Frontal cortex (tissue), 4 donors: ENCODE results near the gene ETV5. TPM values are rescaled to one million over a fixed set of nuclear protein-coding genes. Genes with fewer than 3 reads are reported as not detected.
A peak's percentile ranks its signal among the peaks of the same experiment; 100 is the strongest.

Experiments
- DNase-seq, 2 donors: peaks; one replicate each; pipeline ENCODE4 v3.0.0; 2012; ENCODE audit warnings: low spot score in 2 of 2
- FAIRE-seq: peaks from 2 replicates; lab custom pipeline; 2012; peaks lifted over from hg19 to GRCh38; lab: Jason Lieb, UNC
- total RNA-seq: library from RNA; depleted of rRNA; stranded (reverse); fragments of >200 nt; gene quantifications from one replicate; pipeline ENCODE4 v1.2.3, GENCODE V29; 2014
- donor health status: control.
- donor health status: control.
- donor health status: control.

ETV5 gene
- total RNA-seq, 1 donor from 2014 or later, result 25.7 TPM

DNA sequence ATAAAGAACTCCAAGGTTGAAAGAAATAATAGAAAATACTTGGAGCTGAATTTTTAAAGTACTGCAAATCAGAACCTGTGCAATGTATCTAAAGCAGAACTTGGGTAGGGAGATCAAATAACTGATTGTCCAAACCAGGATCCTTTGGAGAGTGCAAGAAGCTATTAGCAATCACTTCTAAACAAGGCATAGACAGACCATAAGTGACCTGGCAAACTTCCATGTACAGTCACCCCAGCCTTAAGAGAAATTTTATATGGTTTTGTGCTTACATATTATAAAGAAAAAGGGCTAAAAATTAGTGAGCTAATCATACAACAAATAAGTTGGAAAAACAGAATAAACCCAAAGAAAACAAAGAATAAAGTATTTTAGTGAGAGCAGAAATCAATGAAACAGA is 35.2 kb downstream of the ETV5 start:
- FAIRE-seq (no peak), DNase-seq (no peak)

DNA sequence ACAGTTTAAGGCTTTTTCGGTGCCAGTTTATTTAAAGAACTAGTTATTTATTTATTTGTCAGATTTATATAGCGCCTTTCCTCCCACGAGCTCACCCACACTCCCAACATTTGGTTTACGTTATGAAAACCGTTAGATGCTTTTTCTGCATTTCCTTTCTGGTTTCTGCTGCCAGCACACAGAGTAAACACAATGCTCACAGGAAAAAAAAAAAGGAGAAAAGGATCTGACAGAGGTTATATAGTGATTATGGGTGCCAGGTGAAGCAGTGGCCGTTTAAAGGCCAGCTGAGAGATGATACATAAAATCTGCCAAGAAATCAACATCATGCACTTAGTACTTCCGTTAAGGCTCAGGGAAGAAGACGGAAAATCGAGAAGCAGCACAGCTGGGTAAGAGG is 37.9 kb downstream of the ETV5 start:
- DNase-seq (no peak), FAIRE-seq (no peak)

DNA sequence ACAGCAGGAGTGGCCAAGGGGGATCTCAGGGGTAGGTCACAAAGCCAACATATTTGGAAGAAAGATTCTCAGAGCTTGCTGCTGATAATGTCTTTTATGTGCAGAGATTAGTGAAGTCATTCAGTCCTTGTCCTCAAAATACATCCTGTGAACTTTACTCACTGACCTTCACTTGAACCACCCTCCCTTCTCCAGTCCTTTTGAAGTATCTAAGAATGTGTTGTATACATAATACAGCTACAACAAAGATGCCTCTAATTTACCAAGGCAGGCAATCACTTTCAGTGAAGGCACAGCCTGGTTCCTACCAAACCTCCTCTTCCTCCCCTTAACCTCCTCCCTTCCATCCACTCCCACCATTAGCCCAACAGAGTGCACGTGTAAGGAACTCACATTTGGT is 38.3 kb downstream of the ETV5 start:
- DNase-seq (no peak), FAIRE-seq (no peak)

DNA sequence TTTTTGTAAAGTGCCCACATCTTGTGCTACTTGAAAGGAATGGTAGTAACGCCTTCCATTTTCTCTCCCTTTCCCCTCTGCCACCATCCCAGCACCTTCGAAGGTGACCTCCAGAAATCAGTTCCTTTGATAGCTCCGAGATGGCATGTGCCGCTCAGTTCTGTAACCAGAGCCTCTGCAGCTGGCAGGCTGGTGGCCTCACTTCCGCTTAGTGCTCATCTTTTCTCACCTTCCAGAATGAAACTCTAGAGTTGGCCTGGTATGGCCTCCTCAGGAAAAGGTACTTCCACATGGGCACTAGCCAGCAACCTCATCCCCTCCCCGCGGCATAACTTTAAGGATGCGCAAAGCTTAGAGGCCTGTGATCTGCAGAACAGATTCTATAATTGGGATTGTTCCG is 38.8 kb downstream of the ETV5 start:
- DNase-seq (no peak), FAIRE-seq (no peak)

DNA sequence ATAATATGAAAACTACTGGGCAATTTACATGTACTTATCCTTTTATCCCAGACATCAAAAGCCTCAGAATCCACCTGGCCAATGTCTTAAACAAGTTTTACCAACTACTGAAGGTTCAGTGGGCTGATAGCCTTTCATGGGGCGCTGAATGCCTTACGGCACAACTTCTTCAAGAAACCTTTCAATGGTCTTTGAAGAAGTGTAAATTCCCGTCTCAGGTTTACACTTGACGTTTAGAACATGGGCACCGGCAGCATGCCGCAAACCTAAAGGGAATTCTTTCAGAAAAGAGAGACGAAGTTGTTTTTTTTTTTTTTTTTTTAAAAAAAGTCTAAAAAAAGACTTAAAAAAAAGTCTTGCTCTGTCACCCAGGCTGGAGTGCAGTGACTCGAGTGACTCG is 39.7 kb downstream of the ETV5 start:
- no peak for FAIRE-seq
- DNase-seq, result no peak

DNA sequence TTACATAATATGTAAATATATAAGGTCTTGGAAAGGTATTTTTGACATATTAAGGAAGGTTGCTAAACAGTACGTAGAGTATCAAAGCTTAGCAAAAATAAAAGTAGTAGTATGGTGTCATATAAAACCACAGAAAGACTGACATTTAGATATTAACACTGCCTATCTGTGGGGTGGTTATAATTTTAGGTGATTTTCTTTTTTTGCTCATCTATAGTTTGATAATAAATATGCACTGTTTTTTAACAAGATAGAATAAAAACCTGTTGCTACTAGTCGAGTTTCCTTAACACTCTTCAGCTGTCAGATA is 40.7 kb downstream of the ETV5 start:
- FAIRE-seq (no peak), DNase-seq (no peak)

DNA sequence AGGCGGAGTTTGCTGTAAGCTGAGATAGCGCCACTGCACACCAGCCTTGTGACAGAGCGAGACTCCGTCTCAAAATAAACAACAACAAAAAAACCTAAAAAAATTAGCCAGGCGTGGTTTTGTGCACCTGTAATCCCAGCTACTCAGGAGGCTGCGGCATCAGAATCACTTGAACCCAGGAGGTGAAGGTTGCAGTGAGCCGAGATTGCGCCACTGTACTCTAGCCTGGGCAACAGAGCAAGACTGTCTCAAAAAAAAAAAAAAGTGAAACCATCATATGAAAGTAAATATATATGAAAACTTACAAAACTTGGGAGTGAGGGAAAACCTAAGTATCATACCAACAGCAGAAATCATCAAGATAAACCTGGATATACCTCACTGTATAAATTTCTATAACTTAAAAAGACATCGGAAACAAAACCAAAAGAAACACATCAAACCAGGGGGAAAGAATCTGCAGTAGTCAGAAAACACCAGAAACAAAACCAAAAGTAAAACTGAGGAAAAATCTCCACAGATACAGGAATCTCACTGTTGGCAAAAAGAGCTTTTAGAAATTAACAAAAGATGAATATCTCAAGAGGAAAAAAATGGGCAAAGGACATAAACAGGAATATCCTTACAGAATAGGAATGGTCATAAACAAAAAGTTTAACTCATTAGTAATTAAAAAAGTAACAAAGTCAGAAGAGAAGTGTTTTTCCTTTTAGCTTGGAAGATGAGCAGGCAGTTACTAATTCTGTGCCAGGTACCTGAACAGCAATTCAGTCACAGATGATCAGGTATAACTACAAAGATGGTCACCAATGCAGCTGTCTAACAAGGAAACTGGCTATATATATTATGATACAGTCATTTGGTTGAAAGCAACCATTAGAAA is 41.3 kb downstream of the ETV5 start:
- DNase-seq, result no peak
- no peak for FAIRE-seq

DNA sequence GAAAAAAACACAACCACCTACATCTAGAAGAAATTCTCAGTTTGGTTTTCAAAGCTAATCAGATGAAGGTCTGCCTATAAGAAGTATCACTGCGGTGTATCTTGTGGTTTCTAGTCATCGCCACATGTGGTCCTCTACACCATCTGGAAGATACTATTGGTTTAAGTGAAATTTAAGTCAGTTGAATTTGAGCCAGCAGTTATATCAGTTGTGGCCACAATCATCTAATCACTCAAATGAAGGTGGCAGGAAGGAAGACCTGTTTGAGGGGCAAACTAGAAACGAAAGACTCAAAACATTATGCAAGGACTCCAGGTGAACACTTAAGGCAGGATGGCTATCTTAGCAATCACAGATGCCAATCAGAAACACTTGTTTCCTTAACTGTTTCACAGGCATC is 48.7 kb downstream of the ETV5 start:
- DNase-seq, result no peak
- no peak for FAIRE-seq

DNA sequence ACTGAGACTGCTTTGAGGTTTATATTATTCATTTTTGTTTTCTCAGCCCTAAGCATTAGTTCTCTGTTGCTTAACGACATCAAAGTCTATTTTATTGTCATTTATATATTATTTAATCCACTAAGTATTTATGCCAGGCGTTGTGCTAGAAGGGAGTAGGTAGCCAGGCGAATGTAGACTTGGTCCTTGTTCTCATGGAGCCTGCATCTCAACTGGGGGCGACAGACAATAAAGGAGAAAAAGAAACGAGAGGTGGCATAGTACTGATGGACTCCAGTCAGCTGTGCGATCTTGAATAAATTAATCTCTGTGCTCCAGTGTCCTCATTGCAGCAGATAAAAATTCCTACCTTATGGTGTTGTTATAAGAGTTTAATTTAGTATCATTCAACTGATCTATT is 49.7 kb downstream of the ETV5 start:
- FAIRE-seq, result no peak
- no peak for DNase-seq

DNA sequence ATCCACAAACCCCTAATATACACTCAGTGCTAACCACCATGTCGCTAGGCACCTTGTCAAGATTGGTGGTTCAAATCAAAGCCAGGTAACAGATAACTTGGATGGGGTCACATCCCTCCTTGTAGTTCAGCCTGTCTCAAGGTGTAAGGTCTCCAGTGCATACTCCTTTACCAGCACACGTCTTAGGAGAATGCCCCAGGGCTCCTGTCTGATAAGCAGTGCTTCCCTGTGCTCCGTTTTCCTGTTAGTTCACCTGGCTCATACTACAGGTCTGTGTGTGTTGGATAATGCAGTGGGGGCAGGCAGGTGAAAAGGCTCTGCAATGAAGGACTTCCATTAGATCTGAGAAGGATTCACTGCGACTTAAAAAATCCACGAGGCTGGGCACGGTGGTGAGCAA is 50.7 kb downstream of the ETV5 start:
- FAIRE-seq (no peak), DNase-seq (no peak)

DNA sequence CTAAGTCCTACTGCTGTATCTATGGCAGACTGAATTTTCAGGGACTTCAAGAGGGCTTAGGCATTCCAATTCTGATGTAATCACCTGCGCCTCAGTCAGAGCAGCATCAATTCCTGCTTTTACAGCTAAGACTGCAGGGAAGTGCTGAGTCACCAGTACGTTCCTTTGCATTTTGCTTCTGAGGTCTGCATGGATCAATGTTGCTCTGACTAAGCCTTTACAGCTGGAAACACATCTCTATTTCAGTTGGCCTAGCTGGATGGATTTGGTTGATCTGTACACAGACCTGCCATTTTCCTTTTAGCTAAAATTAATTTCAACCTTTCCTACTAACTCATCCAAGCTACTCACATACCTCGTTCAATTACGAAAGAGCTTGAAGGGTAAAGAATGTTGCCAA is 51.3 kb downstream of the ETV5 start:
- DNase-seq, result no peak
- no peak for FAIRE-seq

DNA sequence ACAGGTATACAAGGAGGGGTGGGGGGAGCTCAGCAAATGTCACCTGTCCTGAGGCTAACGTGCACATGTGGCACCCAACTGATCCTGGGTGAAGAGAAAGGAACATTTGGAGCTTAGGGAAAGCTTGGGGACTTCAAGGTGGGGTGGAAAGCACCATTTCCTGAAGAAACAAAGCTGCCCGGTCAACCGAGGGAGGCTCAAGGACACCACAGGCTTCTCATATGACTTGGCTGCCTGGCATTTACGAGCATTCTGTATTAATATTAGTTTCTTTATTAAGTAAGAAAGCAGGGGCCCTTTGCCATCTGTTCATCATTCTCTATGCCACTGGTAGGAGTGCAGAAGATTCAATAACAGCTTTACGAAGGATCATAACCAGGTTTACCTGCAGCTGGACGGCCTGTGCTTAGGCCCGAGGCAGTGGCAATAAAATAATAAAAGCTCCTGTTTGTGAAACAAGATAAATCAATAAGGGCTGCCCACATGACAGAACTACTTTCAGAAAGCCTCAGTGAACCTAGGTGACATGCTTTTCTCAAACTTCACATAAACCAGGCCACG is 54.0 kb downstream of the ETV5 start:
- no peak for DNase-seq
- no peak for FAIRE-seq

DNA sequence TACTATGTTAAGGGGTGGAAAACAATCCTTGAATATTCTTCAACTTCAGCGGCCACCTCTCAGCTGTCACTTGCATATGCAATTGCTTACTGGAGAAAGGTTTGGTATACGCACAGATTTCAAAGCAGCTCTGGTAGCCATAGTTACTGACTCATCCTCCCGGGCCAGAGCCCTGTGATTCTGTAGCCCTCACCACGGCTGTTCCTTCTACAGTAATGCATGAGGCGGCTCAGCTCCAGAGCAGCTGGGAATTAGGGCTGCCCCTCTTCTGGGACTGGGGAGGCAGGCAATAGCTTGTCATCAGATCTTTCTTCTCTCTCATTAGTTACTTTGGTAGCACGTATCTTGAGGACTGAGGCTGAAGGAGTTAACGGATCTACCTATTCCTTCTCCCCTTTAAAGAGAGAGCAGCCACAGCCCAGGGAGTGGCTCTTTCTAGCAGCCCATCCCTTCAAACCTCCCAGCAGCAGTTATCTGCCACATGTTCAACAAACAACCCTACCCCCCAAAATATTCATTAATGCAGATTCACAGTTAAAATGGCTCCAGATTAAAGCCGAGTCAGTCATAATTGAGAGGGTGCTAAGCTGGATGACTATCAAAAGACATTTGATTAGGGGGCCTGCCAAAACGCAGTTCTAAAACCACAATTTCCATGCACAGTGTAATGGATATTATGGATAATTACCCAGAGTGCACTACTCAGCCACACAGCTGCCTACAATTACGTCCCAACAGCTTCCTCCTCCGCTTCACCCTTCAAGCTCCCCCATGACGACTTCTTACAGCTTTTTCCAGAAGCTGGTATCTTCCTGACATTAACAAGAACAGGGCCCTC is 54.7 kb downstream of the ETV5 start:
- DNase-seq (no peak), FAIRE-seq (no peak)

DNA sequence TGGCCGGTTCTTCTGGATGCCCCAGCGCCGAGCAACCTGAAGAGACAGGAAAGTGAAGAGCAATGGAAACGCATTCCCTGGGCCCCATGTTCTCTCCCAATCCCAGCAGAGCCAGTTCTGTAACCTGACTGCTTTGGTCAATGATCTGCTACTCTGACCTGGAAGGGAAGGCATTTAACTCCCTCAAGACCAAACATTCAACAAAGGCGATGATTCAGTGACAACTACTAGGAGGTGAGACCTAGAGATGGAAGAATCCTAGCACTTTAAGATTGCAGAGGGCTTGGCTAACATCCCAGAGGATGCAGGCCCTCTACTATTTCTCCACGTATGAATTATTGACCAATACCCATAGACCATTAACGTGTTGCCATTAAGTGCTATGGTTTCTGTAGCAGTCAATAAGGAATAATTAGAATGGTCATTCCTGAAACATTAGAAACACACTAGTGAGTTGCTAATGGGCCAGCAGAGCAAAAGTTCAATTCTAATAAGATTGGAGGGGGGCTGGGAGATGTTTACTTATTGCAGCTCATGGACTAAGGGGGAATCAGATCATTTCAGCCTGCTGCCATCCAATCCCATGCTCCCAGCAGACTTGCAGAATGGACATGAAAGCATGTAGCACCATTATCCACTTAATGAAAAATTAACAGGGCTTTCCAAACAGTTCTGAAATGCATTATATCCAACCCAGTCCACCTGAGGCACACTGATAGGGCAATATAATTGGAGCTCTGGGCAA is 56.6 kb downstream of the ETV5 start:
- no peak for DNase-seq

DNA sequence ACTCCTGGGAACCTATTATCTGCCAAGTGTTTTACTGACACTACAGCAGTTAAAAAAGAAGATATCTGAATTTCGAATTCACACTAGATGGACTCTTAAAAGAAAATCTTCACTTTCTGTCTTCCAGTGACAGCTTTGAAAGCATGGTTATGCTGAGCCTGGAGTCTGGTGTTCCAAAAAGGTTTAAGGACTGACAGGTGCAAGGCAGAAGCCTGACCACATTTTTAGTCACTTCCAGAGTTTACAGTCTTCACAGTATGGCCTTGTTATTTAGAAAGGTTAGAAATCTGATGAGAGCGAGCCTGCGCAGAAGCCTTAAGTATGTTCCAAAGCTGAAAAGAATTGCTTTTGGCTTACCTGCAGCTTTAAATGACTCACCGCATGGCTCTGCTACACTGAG is 59.9 kb downstream of the ETV5 start:
- FAIRE-seq (no peak), DNase-seq (no peak)

More for the DNA sequence above, 56.6 kb downstream of the ETV5 start:
- no peak for FAIRE-seq

DNA sequence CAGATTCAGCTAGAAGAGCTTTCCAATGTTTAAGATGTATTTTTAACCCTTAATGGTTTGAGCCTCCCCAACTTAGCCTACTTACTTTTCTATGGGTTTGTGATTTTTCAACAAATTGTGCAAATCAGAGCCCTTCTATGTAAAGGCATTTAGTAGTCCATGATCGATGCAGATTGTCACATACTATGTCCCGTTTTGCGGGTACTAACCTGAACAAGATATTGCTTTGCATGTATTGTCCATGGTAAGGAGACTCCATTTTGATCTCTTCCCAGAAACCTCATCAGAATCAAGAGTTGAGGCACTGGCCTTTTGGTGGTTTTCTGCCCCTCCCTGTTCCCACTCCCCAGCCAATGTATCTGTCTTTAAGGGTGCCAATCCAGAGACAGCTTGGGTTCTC is 60.8 kb downstream of the ETV5 start:
- DNase-seq (no peak), FAIRE-seq (no peak)

DNA sequence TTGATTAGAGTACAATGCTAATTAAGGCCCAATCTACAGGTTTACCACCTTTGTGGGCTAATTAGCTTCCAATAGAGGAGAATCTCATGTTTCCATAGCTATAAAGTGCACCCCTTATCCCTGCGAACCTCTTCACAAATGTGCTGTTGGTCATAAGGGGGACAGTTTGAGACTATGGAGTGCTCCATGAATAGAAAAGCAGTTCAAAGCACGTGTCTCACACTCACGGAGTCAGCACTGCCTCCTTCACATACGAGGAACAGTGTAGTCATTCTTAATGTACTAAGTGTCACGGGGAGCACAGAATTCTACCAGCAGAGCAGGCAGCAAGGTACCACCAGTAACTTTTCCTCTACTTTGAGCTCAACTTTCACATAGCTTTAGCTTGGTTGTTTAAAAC is 62.1 kb downstream of the ETV5 start:
- FAIRE-seq (no peak), DNase-seq (no peak)

DNA sequence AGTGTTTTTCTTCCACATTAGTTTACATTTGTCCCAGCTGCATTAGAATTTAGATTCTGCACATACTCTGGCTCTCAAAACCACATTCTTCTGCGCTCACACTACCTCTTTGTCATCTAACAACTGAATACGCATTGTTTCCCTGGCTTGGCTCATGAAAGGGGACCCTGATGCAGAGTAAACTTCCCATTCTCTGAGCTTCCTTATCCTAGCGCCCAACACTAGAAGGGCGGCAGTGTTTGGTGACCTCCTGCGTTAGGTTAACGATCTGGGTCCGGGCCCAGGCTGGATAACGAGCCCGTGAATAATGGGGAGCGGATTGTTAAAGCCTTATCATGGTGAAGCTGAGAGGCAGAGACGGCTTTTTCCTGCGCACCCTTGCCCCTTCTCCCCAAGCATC is 63.9 kb downstream of the ETV5 start:
- peak; percentile 93 for FAIRE-seq
- DNase-seq, result peak; percentile 25 to 39

DNA sequence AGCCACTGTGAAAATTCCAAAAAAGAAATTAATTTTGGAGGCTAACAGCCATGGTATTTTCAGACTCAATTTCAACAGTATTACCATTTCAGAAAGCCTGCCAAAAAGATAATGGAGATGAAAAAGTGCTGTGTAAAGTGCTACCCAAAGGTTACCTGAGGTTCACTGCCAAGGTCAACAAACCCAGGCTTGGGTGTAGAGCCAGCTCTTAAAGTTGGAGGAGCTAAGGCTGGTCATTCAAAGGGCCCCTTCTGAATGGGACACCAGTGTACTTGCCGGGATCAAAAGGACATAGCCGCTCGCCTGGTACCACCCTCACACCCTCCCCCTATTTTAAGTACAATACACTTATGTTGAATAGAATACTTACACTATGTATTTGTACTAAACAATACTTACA is 64.5 kb downstream of the ETV5 start:
- peak in 1 of 2 donors; percentile 6 for DNase-seq
- FAIRE-seq, result no peak

DNA sequence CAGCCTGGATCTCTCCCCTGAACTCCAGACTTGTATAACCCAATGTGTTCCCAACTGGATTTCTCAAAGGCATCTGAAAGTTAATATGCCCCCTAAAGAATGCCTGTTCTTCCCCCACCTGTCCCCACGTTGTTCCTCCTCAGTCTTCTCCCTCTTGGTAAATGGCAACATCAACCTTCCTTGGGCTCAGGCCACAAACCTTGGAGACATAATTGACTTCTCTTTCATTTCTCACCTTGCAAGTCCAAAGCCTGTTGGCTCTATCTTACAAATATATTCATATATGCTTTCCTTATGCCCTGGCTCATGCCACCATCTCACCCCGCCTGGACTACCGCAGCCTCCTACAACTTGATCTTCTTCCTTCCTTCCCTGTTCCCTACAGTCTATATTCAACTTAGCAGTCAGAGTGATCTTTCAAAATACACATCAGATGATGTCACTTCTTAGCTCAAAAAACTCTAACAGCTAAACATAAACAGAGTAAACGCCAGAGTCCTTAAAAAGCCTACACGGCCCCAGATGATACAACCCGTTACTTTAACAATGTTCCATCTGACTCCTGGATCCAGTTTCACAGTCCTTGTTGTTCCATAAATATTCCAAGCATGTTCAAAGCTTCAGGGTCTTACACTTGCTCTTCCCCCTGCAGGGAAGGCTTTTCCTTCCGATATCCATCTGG is 66.2 kb downstream of the ETV5 start:
- DNase-seq (no peak), FAIRE-seq (no peak)
